ENCODE data around the gene RPS6KA4. TPM values are rescaled to one million over a fixed set of nuclear protein-coding genes. Genes with fewer than 3 reads are reported as not detected.

The RPS6KA4 gene
- total RNA-seq, 1 experiment from 2014 or later, result 148 TPM

GRCh38 chr11:64353715-64354506 lies 5.1 kb upstream of the RPS6KA4 start:
- Histone ChIP-seq H3K36me3 (ENCODE audit: low read depth, low read length) (no peaks in the 10 kb centered on the region), H3K79me2 (ENCODE audit: low read length) (peaks cover 4% of the 10 kb centered on the region; the same call in 1 of the 2 replicates), H3K9me3 (ENCODE audit: low read length) (no peaks in the 10 kb centered on the region), H2AFZ (ENCODE audit: low read length) (no peak overlapping the region), H3K27ac (ENCODE audit: low read length) (no peak overlapping the region), H3K4me2 (ENCODE audit: low read length) (no peak overlapping the region), H3F3A (ENCODE audit: low read length, unreplicated experiment) (no peaks in the 10 kb centered on the region), H3K9ac (ENCODE audit: low read length) (no peak overlapping the region), H3K4me1 (ENCODE audit: insufficient read depth, low read length) (peaks cover 22% of the 10 kb centered on the region), H3K9me2 (replicated peaks; ENCODE audit: low read length) (no peaks in the 10 kb centered on the region), H4K20me1 (ENCODE audit: low read length) (no peaks in the 10 kb centered on the region), H3K27me3 (ENCODE audit: low read length) (no peaks in the 10 kb centered on the region), H3K4me3 (ENCODE audit: low read length) (no peak overlapping the region)
- no TSS peak for BruUV-seq (replicated peaks)
- DNase-seq, result no peak
- ATAC-seq, result no peak
- CTCF ChIA-PET, result interaction anchor here (0.6 to 4.5 kb wide), 7 partner anchors 8 to 425 kb away, joined by 3 to 106 read pairs (median 5); partner anchors contain the start of genes PRDX5, SF1 and TRMT112
- TF ChIP-seq EZH2 (IDR thresholded peaks at IDR 0.05; ENCODE audit: low read length, unreplicated experiment), result no peak
- no peak for TF ChIP-seq CTCF (conservative IDR thresholded peaks at IDR 0.05; ENCODE audit: low read depth, low read length)
- no peak for TF ChIP-seq EZH2phosphoT487 (IDR thresholded peaks at IDR 0.05; ENCODE audit: borderline replicate concordance, low read length)
- POLR2A ChIA-PET (ENCODE audit: unreplicated experiment), result interaction anchor here (1.3 kb wide), 1 partner anchor 11 kb away, joined by 4 read pairs; no protein-coding TSS in a partner anchor
- intact Hi-C loops (cut with micrococcal nuclease), result no loop called here

- BruUV-seq (replicated peaks), result no TSS peak
- H3K27ac ChIP-seq (ENCODE audit: low read length), result peak overlapping the region; percentile 40
- peak; percentile 54 for ATAC-seq
- H3F3A ChIP-seq (ENCODE audit: low read length, unreplicated experiment), result no peaks in the 10 kb centered on the region
- peak overlapping the region; percentile 90 for H2AFZ ChIP-seq (ENCODE audit: low read length)
- H3K4me1 ChIP-seq (ENCODE audit: insufficient read depth, low read length), result peaks cover 30% of the 10 kb centered on the region
- H3K27me3 ChIP-seq (ENCODE audit: low read length), result no peaks in the 10 kb centered on the region
- DNase-seq, result peak; percentile 94
- ChIA-PET CTCF (interaction anchor here (0.5 to 4.5 kb wide), 33 partner anchors 9 to 1559 kb away, joined by 3 to 106 read pairs (median 4); partner anchors contain the start of genes CCDC88B, ESRRA, PLCB3 and PRDX5), POLR2A (ENCODE audit: unreplicated experiment) (interaction anchor here (0.8 to 1.3 kb wide), 3 partner anchors 13 to 50 kb away, joined by 4 to 20 read pairs (median 14); partner anchors contain the start of genes ESRRA, PRDX5 and TRMT112)
- H3K4me3 ChIP-seq (ENCODE audit: low read length), result peak overlapping the region; percentile 58
- TF ChIP-seq EZH2phosphoT487 (IDR thresholded peaks at IDR 0.05; ENCODE audit: borderline replicate concordance, low read length) (no peak), CTCF (conservative IDR thresholded peaks at IDR 0.05; ENCODE audit: low read depth, low read length) (peak; percentile 98), EZH2 (IDR thresholded peaks at IDR 0.05; ENCODE audit: low read length, unreplicated experiment) (no peak)
- H3K4me2 ChIP-seq (ENCODE audit: low read length), result peak overlapping the region; percentile 80
- peak overlapping the region; percentile 46 for H3K9ac ChIP-seq (ENCODE audit: low read length)
- peaks cover 16% of the 10 kb centered on the region for H3K79me2 ChIP-seq (ENCODE audit: low read length)
- H3K36me3 ChIP-seq (ENCODE audit: low read depth, low read length), result no peaks in the 10 kb centered on the region
- no peaks in the 10 kb centered on the region for H3K9me2 ChIP-seq (replicated peaks; ENCODE audit: low read length)
- H3K9me3 ChIP-seq (ENCODE audit: low read length), result no peaks in the 10 kb centered on the region
- intact Hi-C loops (cut with micrococcal nuclease), result loop anchor here (1.0 to 5.0 kb wide), 4 partner anchors 37 to 297 kb away; partner anchors contain the start of genes ESRRA and PRDX5
- H4K20me1 ChIP-seq (ENCODE audit: low read length), result no peaks in the 10 kb centered on the region
Measured at GRCh38 chr11:64355078-64355940, 3.7 kb upstream of the RPS6KA4 start.

All from PC-3 (cell line).